Peyer's patch (tissue), 4 donors: Measurements from ENCODE around the gene TMEM238. TPM values are rescaled to one million over a fixed set of nuclear protein-coding genes. Genes with fewer than 3 reads are reported as not detected.
"Not testable (repeated sequence)": the region's sequence is repeated elsewhere in the genome, so short reads cannot be mapped to it uniquely, and the experiment has no call there.

Experiments
- DNase-seq, 3 donors: peaks; one replicate each; pipeline ENCODE4 v3.0.0-alpha.2; 2017 to 2019
- H3K27ac ChIP-seq, 4 donors: fragments of 200-600 bp; sonication (generic); one replicate each; pipeline ENCODE4 v1.5.1; 2016 to 2019
- H3K27me3 ChIP-seq, 2 donors: fragments of 200-600 bp; sonication (generic); one replicate each; pipeline ENCODE4 v1.5.1; 2019
- H3K36me3 ChIP-seq, 3 donors: fragments of 200-600 bp; sonication (generic); one replicate each; pipeline ENCODE4 v1.5.1; 2016 to 2019
- H3K4me1 ChIP-seq, 4 donors: fragments of 200-600 bp; sonication (generic); one replicate each; pipeline ENCODE4 v1.5.1; 2016 to 2019
- H3K4me3 ChIP-seq, 4 donors: fragments of 200-600 bp; sonication (generic); 1 replicate in 3 of 4; 2 replicates in 1 of 4; pipeline ENCODE4 v1.5.1; 2016 to 2019; ENCODE audit warnings: mild to moderate bottlenecking in 1 of 4
- H3K9me3 ChIP-seq, 4 donors: fragments of 200-600 bp; sonication (generic); one replicate each; pipeline ENCODE4 v1.5.1; 2016 to 2019; ENCODE audit warnings: mild to moderate bottlenecking in 1 of 4
- POLR2A ChIP-seq, 2 donors: fragments of 450-650 bp; IDR thresholded peaks; one replicate each; pipeline ENCODE4 v1.5.1; 2017; ENCODE audit warnings: antibody characterized with exemption in 2 of 2, mild to moderate bottlenecking in 2 of 2, moderate library complexity in 2 of 2
- total RNA-seq, 4 donors: library from RNA; depleted of rRNA; stranded (reverse); fragments of >200 nt; gene quantifications; one replicate each; pipeline ENCODE4 v1.1.0, GENCODE V29; 2016
- TF ChIP-seq, protein P1 (sequence below), 6 experiments: fragments of 450-650 bp in 4 of 6; fragments of 200-600 bp in 2 of 6; sonication (generic) in 1 of 6; IDR thresholded peaks; one replicate each; pipeline ENCODE4 v1.5.1; 2017 to 2019; ENCODE audit warnings: antibody characterized with exemption in 6 of 6, mild to moderate bottlenecking in 3 of 6, moderate library complexity in 1 of 6

The TMEM238 gene
- total RNA-seq, 4 donors from 2014 or later = 19.8 to 75.8 (median 61.6) TPM

- Histone ChIP-seq H3K27ac (no peak overlapping the region), H3K4me3 (no peak overlapping the region), H3K27me3 (no peaks in the 10 kb centered on the region), H3K9me3 (no peaks in the 10 kb centered on the region), H3K4me1 (peaks cover 6 to 18% (median 9%) of the 10 kb centered on the region in 4 donors), H3K36me3 (peaks cover 0 to 50% (median 0%) of the 10 kb centered on the region in 3 donors)
- no peak for TF ChIP-seq POLR2A (IDR thresholded peaks at IDR 0.05)
- TF ChIP-seq, protein P1, sequence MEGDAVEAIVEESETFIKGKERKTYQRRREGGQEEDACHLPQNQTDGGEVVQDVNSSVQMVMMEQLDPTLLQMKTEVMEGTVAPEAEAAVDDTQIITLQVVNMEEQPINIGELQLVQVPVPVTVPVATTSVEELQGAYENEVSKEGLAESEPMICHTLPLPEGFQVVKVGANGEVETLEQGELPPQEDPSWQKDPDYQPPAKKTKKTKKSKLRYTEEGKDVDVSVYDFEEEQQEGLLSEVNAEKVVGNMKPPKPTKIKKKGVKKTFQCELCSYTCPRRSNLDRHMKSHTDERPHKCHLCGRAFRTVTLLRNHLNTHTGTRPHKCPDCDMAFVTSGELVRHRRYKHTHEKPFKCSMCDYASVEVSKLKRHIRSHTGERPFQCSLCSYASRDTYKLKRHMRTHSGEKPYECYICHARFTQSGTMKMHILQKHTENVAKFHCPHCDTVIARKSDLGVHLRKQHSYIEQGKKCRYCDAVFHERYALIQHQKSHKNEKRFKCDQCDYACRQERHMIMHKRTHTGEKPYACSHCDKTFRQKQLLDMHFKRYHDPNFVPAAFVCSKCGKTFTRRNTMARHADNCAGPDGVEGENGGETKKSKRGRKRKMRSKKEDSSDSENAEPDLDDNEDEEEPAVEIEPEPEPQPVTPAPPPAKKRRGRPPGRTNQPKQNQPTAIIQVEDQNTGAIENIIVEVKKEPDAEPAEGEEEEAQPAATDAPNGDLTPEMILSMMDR (IDR thresholded peaks at IDR 0.05) = no peak
- DNase-seq = no peak
Observed at GRCh38 chr19:55405638-55406037, 21.5 kb upstream of the TMEM238 start.

- no peak for DNase-seq
- H3K4me1 ChIP-seq = peaks cover 6 to 18% (median 9%) of the 10 kb centered on the region in 4 donors
- no peak overlapping the region for H3K4me3 ChIP-seq
- TF ChIP-seq POLR2A (IDR thresholded peaks at IDR 0.05) = no peak
- TF ChIP-seq, protein P1 (IDR thresholded peaks at IDR 0.05) = no peak
- H3K27ac ChIP-seq = no peak overlapping the region
- H3K9me3 ChIP-seq = no peaks in the 10 kb centered on the region
- peaks cover 0 to 54% (median 0%) of the 10 kb centered on the region in 3 donors for H3K36me3 ChIP-seq
- H3K27me3 ChIP-seq = no peaks in the 10 kb centered on the region
Observed at GRCh38 chr19:55402509-55402908, 18.4 kb upstream of the TMEM238 start.

DNA sequence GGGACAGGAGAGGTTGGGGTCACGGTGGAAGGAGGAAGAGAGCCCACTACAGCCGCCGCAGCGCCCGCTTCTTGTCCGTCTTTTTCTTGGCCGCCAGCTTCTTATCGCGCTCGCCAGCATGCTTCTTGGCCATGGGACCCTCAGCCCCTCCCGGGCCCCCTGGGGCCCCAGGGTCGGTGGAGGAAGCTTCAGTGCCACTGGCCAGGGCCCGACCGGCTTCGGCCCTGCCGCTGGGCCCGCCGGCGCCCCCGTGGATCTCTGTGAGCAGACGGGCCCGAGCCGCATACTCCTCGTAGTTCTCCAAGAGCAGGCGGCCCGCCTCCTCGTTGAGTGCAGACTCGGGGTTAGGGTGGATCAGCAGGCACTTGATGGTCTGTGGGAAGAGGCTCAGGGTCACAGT, 17.3 kb upstream of the TMEM238 start:
- H3K36me3 ChIP-seq = peaks cover 0 to 54% (median 0%) of the 10 kb centered on the region in 3 donors
- not testable (repeated sequence) for H3K27ac ChIP-seq

DNA sequence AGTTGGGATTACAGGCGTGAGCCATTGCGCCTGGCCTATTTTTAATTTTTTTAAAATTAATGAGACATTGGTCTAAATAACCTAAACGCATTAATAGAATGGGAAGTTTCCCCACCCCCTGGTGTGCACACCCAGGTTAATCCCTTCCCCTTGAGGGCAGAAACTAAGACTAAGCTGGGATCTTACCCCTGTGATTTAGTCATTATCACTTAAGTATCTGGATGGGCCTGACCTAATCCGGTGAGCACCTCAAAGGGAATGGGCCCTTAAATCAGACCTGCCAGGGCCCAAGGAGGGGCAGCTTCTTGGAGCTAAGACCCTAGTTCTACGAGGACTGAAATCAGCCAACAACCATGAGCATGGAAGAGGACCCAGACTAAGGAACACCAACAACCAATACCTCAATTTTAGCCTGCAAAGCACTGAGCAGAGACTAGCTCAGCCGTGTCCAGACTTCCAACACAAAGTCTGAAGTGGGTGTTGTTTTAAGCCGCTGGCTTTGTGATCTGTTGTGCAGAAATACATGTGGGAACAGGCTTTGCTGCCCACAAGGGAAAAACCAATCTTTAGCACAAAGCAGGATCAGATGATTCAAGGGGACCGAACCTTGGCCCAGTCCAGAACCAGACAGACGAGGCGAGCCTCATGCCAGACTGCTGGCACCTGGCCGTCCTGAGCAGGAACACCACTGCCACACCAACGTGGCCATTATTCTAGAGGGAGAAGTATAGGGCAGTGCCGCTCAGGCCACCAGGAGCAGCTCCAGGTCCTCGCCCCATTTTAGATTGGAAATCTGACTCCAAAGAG, 16.4 kb upstream of the TMEM238 start:
- no peak for DNase-seq
- H3K27me3 ChIP-seq = no peaks in the 10 kb centered on the region
- no peak for TF ChIP-seq POLR2A (IDR thresholded peaks at IDR 0.05)
- TF ChIP-seq, protein P1 (IDR thresholded peaks at IDR 0.05) = no peak
- no peaks in the 10 kb centered on the region for H3K9me3 ChIP-seq
- H3K4me1 ChIP-seq = peaks cover 0 to 2% (median 0%) of the 10 kb centered on the region in 4 donors
- no peak overlapping the region for H3K4me3 ChIP-seq
- H3K27ac ChIP-seq = no peak overlapping the region
- H3K36me3 ChIP-seq = peaks cover 0 to 48% (median 0%) of the 10 kb centered on the region in 3 donors

More for the DNA sequence above, 17.3 kb upstream of the TMEM238 start:
- not testable (repeated sequence) for H3K9me3 ChIP-seq, DNase-seq, H3K4me3 ChIP-seq, H3K27me3 ChIP-seq
- peaks cover 2 to 11% (median 3%) of the 10 kb centered on the region in 4 donors for H3K4me1 ChIP-seq

DNA sequence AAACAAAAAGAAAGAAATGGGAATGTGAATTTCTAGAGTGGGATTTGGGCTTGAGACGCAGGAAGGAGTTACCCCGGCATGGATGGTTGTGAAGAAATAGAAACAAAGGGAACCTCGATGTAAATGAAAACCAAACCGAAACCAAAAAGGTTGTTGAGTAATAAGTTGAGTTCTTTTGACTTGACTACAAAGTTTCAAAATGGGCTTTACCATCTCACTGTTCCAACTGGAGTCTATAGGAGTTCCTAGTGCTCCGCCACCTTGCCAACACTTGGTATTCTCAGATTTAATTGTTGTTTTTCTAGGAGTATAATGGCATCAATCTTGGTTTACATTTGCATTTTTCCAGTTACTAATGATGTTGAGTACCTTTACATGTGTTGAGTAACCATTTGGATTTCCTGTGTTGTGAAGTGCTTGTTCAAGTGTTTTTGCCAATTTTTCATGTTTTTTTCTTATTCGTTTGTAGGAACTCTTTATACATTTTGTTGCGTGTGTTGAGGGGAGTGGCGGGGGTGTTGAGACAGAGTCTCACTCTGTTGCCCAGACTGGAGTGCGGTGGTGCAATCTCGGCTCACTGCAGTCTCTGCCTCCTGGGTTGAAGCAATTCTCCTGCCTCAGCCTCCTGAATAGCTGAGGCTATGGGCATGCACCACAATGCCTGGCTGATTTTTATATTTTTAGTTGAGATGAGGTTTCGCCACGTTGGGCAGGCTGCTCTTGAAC, 14.3 kb upstream of the TMEM238 start:
- Histone ChIP-seq H3K9me3 (no peaks in the 10 kb centered on the region), H3K4me3 (no peak overlapping the region), H3K27me3 (no peaks in the 10 kb centered on the region), H3K27ac (no peak overlapping the region), H3K36me3 (peaks cover 0 to 31% (median 0%) of the 10 kb centered on the region in 3 donors), H3K4me1 (no peaks in the 10 kb centered on the region)
- no peak for TF ChIP-seq POLR2A (IDR thresholded peaks at IDR 0.05)
- TF ChIP-seq, protein P1 (IDR thresholded peaks at IDR 0.05) = no peak
- no peak for DNase-seq
